Ascending aorta (tissue), 2 donors: ENCODE data around the gene LAMB2. TPM values are rescaled to one million over a fixed set of nuclear protein-coding genes. Genes with fewer than 3 reads are reported as not detected.

Experiments
- DNase-seq, 2 donors: peaks; one replicate each; pipeline ENCODE4 v3.0.0-alpha.2; 2019; ENCODE audit warnings: low spot score in 2 of 2
- H3K27ac ChIP-seq, 2 donors: fragments of 200-600 bp; sonication (generic); one replicate each; pipeline ENCODE4 v1.5.1; 2016 to 2017; ENCODE audit warnings: mild to moderate bottlenecking in 1 of 2
- H3K27me3 ChIP-seq: fragments of 200-600 bp; sonication (generic); one replicate; pipeline ENCODE4 v1.5.1; 2017
- H3K36me3 ChIP-seq, 2 donors: fragments of 200-600 bp; sonication (generic); one replicate each; pipeline ENCODE4 v1.5.1; 2016
- H3K4me1 ChIP-seq, 2 donors: fragments of 200-600 bp; sonication (generic); one replicate each; pipeline ENCODE4 v1.5.1; 2016 to 2017; ENCODE audit warnings: mild to moderate bottlenecking in 1 of 2
- H3K4me3 ChIP-seq, 2 donors: fragments of 200-600 bp; sonication (generic); one replicate each; pipeline ENCODE4 v1.5.1; 2016 to 2017; ENCODE audit warnings: mild to moderate bottlenecking in 1 of 2
- H3K9me3 ChIP-seq, 2 donors: fragments of 200-600 bp; sonication (generic); one replicate each; pipeline ENCODE4 v1.5.1; 2016
- CTCF ChIP-seq, 3 experiments: fragments of 200-600 bp in 2 of 3; fragments of 450-650 bp in 1 of 3; sonication (generic) in 2 of 3; IDR thresholded peaks; one replicate each; pipeline ENCODE4 v1.5.1; 2016 to 2019; ENCODE audit warnings: antibody characterized with exemption in 3 of 3, mild to moderate bottlenecking in 1 of 3, moderate library complexity in 1 of 3
- intact Hi-C: fragments of 100-400 bp; cut with DNase I; formaldehyde crosslinking; loops from one replicate; pipeline ENCODE4 v1.15.1; 2023
- total RNA-seq: library from RNA; depleted of rRNA; stranded (reverse); fragments of >200 nt; gene quantifications from one replicate; pipeline ENCODE4 v1.1.0, GENCODE V29; 2016

The LAMB2 gene
- total RNA-seq: 1,772 TPM

DNA sequence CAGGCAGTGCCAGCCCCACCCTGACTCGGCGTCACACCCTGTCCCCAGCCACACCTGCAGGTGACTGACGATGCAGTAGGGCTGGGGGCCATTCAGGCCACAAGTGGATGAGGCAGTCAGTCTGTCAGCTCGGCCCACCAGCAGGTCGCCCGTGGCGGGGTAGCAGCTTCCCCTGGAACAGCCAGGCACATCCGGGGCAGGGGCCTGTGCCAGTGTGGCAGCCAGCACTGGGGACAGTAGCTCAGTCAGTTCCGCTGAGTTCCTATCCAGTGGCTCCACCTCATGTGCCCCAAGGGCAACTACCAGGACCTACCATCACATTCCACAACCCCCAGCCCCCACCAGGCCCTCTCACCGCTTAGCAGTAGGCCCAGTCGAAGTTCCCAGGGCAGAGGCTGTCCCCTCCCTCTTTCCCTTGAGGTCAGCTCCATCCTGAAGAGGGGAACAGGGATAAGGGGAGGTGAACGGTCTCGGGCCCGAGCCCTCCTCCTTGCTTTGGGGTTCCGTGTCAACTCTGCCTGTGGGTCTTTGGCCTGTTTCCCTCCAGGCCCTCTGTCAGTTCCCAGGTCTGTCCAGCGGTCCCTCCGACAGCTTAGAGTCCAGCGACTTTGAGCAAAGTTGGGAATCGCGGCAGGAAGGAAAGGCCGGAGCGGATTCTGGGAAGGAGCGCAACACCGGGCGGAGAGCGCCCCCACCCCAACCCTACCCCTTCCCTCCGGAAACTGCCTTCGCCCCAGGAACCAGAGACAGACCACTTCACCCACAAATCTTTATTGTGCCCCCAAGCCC, at the start of gene LAMB2:
TSS of gene LAMB2 (minus strand) at position 614 of the 789 bp plus-strand sequence. CDS start at position 431, 183 bp downstream.
- DNase-seq: peak in 1 of 2 donors; percentile 85
- Histone ChIP-seq H3K4me3 (peak within 1 kb of the TSS; percentile 73 to 75), H3K9me3 (no peaks in the 10 kb centered on the region), H3K27ac (peak within 1 kb of the TSS; percentile 88 to 94), H3K4me1 (peaks cover 9 to 27% of the 10 kb centered on the region in 2 donors), H3K36me3 (peaks cover 24 to 29% of the 10 kb centered on the region in 2 donors), H3K27me3 (no peaks in the 10 kb centered on the region)
- intact Hi-C loops: loop anchor here (1.0 to 5.0 kb wide), 5 partner anchors 12 to 215 kb away; partner anchors contain the start of genes ARIH2, CCDC71, KLHDC8B and QRICH1
- peak in 2 of 3 experiments; percentile 8 to 24 for TF ChIP-seq CTCF (IDR thresholded peaks at IDR 0.05)

- Histone ChIP-seq H3K27me3 (no peaks in the 10 kb centered on the region), H3K4me1 (no peaks in the 10 kb centered on the region), H3K36me3 (peaks cover 0 to 3% of the 10 kb centered on the region in 2 donors), H3K4me3 (no peak overlapping the region), H3K9me3 (no peaks in the 10 kb centered on the region), H3K27ac (no peak overlapping the region)
- intact Hi-C loops: no loop called here
- no peak for DNase-seq
- no peak for TF ChIP-seq CTCF (IDR thresholded peaks at IDR 0.05)
Observed at GRCh38 chr3:49181351-49181750, 48.5 kb upstream of the LAMB2 start.

DNA sequence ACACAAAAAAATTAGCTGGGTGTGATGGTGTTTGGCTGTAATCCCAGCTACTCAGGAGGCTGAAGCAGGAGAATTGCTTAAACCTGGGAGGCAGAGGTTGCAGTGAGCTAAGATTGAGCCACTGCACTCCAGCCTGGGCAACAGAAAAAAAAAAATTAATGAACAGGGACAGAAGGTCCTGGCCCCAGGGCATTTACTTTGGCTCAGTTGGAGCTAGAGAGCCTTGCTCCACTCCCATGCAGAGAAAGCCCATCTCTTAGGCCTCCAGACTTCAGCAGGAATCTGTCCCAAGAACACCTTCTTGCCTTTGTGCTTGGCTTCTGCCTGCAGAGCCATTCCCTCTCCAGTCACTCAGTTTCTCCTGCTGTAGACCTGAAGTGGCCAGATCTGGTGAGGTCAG, 47.3 kb upstream of the LAMB2 start:
- Histone ChIP-seq H3K9me3 (no peaks in the 10 kb centered on the region), H3K4me3 (no peak overlapping the region), H3K36me3 (peaks cover 6 to 13% of the 10 kb centered on the region in 2 donors), H3K27ac (no peak overlapping the region), H3K4me1 (no peaks in the 10 kb centered on the region), H3K27me3 (no peaks in the 10 kb centered on the region)
- intact Hi-C loops: no loop called here
- DNase-seq: no peak
- no peak for TF ChIP-seq CTCF (IDR thresholded peaks at IDR 0.05)

DNA sequence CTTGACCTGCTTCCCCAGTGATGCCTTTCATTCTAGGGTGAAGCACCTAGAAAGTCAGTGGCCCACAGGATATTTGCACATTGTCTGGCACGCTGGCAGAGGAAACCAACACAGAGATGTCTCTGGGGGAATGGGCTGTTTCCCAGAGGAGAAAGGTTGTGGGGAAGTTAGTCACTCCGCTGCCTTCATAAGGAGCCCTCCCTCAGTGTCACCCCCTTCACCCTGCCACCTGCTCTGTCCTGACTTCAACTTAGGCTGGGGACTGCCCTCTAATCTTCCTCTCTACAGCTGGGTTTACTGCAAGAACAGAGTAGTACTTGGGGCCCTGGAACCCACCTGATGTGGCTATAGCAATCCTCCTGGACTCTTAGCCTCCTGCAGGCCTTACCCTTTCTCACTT, 44.2 kb upstream of the LAMB2 start:
- TF ChIP-seq CTCF (IDR thresholded peaks at IDR 0.05): no peak
- Histone ChIP-seq H3K27ac (no peak overlapping the region), H3K27me3 (no peaks in the 10 kb centered on the region), H3K4me3 (no peak overlapping the region), H3K9me3 (no peaks in the 10 kb centered on the region), H3K4me1 (peaks cover 14 to 20% of the 10 kb centered on the region in 2 donors), H3K36me3 (peaks cover 12 to 13% of the 10 kb centered on the region in 2 donors)
- intact Hi-C loops: no loop called here
- DNase-seq: no peak

GRCh38 chr3:49175530-49175929, 42.7 kb upstream of the LAMB2 start:
- no peak for DNase-seq
- no peak overlapping the region for H3K4me3 ChIP-seq
- peaks cover 12 to 13% of the 10 kb centered on the region in 2 donors for H3K36me3 ChIP-seq
- no peak overlapping the region for H3K27ac ChIP-seq
- H3K9me3 ChIP-seq: no peaks in the 10 kb centered on the region
- intact Hi-C loops: no loop called here
- H3K4me1 ChIP-seq: peaks cover 18 to 26% of the 10 kb centered on the region in 2 donors
- TF ChIP-seq CTCF (IDR thresholded peaks at IDR 0.05): no peak
- H3K27me3 ChIP-seq: no peaks in the 10 kb centered on the region
